CD14-positive monocyte (primary cell): ENCODE data around the gene GPAT3. TPM values are rescaled to one million over a fixed set of nuclear protein-coding genes. Genes with fewer than 3 reads are reported as not detected.
A peak's percentile ranks its signal among the peaks of the same experiment; 100 is the strongest.
"Not testable (repeated sequence)": the region's sequence is repeated elsewhere in the genome, so short reads cannot be mapped to it uniquely, and the experiment has no call there.

ENCODE experiments used
- DNase-seq, 3 donors: peaks; one replicate each; pipeline ENCODE4 v3.0.0-alpha.2; 2011 to 2022
- H2AFZ ChIP-seq: 2 replicates; pipeline ENCODE4 v1.6.0; 2012; ENCODE audit warnings: mild to moderate bottlenecking, low read depth, low read length, inconsistent platforms; ENCODE audit not compliant: insufficient read depth, poor library complexity, severe bottlenecking
- H3K27ac ChIP-seq, 2 donors: 1 replicate in 1 of 2; 2 replicates in 1 of 2; pipeline ENCODE4 v1.5.1; 2012 to 2013; ENCODE audit warnings: low read length in 2 of 2, control low read depth in 1 of 2, inconsistent platforms in 1 of 2, low read depth in 1 of 2, mild to moderate bottlenecking in 1 of 2
- H3K27me3 ChIP-seq, 2 donors: one replicate each; pipeline versions ENCODE4 v1.6.0 to v1.6.1; 2011 to 2013; ENCODE audit warnings: low read length in 2 of 2; ENCODE audit not compliant: control insufficient read depth in 2 of 2, insufficient read depth in 2 of 2
- H3K36me3 ChIP-seq, 2 donors: replicated peaks in 1 of 2; 1 replicate in 1 of 2; 2 replicates in 1 of 2; pipeline versions ENCODE4 v1.5.1 to v1.6.1; 2012 to 2013; ENCODE audit warnings: low read length in 2 of 2, control low read depth in 1 of 2, inconsistent platforms in 1 of 2, mild to moderate bottlenecking in 1 of 2; ENCODE audit not compliant: insufficient read depth in 2 of 2, control insufficient read depth in 1 of 2
- H3K4me1 ChIP-seq, 2 donors: 1 replicate in 1 of 2; 2 replicates in 1 of 2; pipeline versions ENCODE4 v1.5.1 to v1.6.1; 2012 to 2013; ENCODE audit warnings: low read length in 2 of 2, control low read depth in 1 of 2, inconsistent platforms in 1 of 2, mild to moderate bottlenecking in 1 of 2, moderate library complexity in 1 of 2; ENCODE audit not compliant: insufficient read depth in 2 of 2, control insufficient read depth in 1 of 2
- H3K4me2 ChIP-seq: replicated peaks from 2 replicates; pipeline ENCODE3; 2012; ENCODE audit warnings: low read length, moderate library complexity, mild to moderate bottlenecking; ENCODE audit not compliant: poor library complexity, severe bottlenecking; ENCODE audit errors: extremely low read depth
- H3K4me3 ChIP-seq, 3 experiments: fragments of 200-600 bp in 1 of 3; sonication (generic) in 1 of 3; replicated peaks in 1 of 3; 1 replicate in 2 of 3; 2 replicates in 1 of 3; pipeline ENCODE4 v1.5.1; 2011 to 2013; ENCODE audit warnings: low read length in 3 of 3, mild to moderate bottlenecking in 3 of 3, control low read depth in 2 of 3, low read depth in 2 of 3, inconsistent platforms in 1 of 3, moderate library complexity in 1 of 3
- H3K79me2 ChIP-seq: 2 replicates; pipeline ENCODE4 v1.6.0; 2012; ENCODE audit warnings: mild to moderate bottlenecking, control low read depth, inconsistent platforms, low read length, moderate library complexity; ENCODE audit not compliant: insufficient read depth
- H3K9ac ChIP-seq: 2 replicates; pipeline ENCODE4 v1.6.0; 2017; ENCODE audit warnings: low read length, mild to moderate bottlenecking; ENCODE audit not compliant: insufficient read depth, poor library complexity, severe bottlenecking
- H3K9me3 ChIP-seq, 2 donors: replicated peaks in 1 of 2; 1 replicate in 1 of 2; 2 replicates in 1 of 2; pipeline versions ENCODE4 v1.5.1 to v1.6.1; 2012 to 2013; ENCODE audit warnings: low read length in 2 of 2, control low read depth in 1 of 2; ENCODE audit not compliant: control insufficient read depth in 1 of 2, insufficient read depth in 1 of 2
- H4K20me1 ChIP-seq: 2 replicates; pipeline ENCODE4 v1.6.0; 2012; ENCODE audit warnings: mild to moderate bottlenecking, low read length, control low read depth, moderate library complexity; ENCODE audit not compliant: insufficient read depth
- H3K27ac Mint-ChIP-seq, 7 donors: one replicate each; pipeline ENCODE4 v1.8.0; 2020; ENCODE audit warnings: mild to moderate bottlenecking in 7 of 7, mixed read lengths in 7 of 7, moderate library complexity in 6 of 7, inconsistent platforms in 2 of 7
- H3K27me3 Mint-ChIP-seq, 3 donors: one replicate each; pipeline ENCODE4 v1.8.0; 2021 to 2022; ENCODE audit warnings: low read depth in 3 of 3, mild to moderate bottlenecking in 3 of 3, mixed read lengths in 3 of 3, moderate library complexity in 3 of 3, inconsistent platforms in 1 of 3
- H3K36me3 Mint-ChIP-seq, 2 donors: one replicate each; pipeline ENCODE4 v1.8.0; 2020; ENCODE audit warnings: mixed read lengths in 2 of 2, inconsistent platforms in 1 of 2, mild to moderate bottlenecking in 1 of 2
- H3K4me1 Mint-ChIP-seq: one replicate; pipeline ENCODE4 v1.8.0; 2020; ENCODE audit warnings: mild to moderate bottlenecking, mixed read lengths
- H3K4me3 Mint-ChIP-seq, 2 donors: one replicate each; pipeline ENCODE4 v1.8.0; 2020; ENCODE audit warnings: mild to moderate bottlenecking in 2 of 2, mixed read lengths in 2 of 2, moderate library complexity in 1 of 2
- H3K9me3 Mint-ChIP-seq, 7 donors: one replicate each; pipeline ENCODE4 v1.8.0; 2020 to 2022; ENCODE audit warnings: mixed read lengths in 7 of 7, mild to moderate bottlenecking in 6 of 7, moderate library complexity in 6 of 7, inconsistent platforms in 2 of 7
- CTCF ChIP-seq: fragments of 200-600 bp; IDR thresholded peaks from one replicate; pipeline ENCODE4 v1.8.0; 2022; ENCODE audit warnings: antibody characterized with exemption, mild to moderate bottlenecking
- whole genome bisulfite sequencing: methylation state at CpG from one replicate; pipeline ENCODE4 v1.1.5; 2013; ENCODE audit warnings: missing lambda C conversion rate; ENCODE audit not compliant: insufficient coverage; 5-methylcytosine and 5-hydroxymethylcytosine counted together
- intact Hi-C, 2 donors: fragments of 100-400 bp; cut with micrococcal nuclease; formaldehyde crosslinking; loops; one replicate each; pipeline versions ENCODE4 v1.15.0 to v1.15.1; 2023
- polyA plus RNA-seq, 3 donors: library from polyadenylated mRNA; depleted of rRNA in 1 of 3; unstranded in 2 of 3; stranded (reverse) in 1 of 3; fragments of 300-500 nt in 2 of 3; fragments of >200 nt in 1 of 3; fragmentation: Illumina TruSeq in 2 of 3; gene quantifications; 1 replicate in 2 of 3; 2 replicates in 1 of 3; pipeline ENCODE4 v1.2.3, GENCODE V29; 2012 to 2021

GPAT3 gene
- polyA plus RNA-seq, 3 donors: 20.9 to 46.2 (median 44.2) TPM

- no peak for TF ChIP-seq CTCF
- no peak overlapping the region for H3K4me3 ChIP-seq
- no peaks in the 10 kb centered on the region for H3K79me2 ChIP-seq
- peak; percentile 16 to 46 (median 16) for DNase-seq
- intact Hi-C loops: no loop called here
- H2AFZ ChIP-seq: peak overlapping the region; percentile 61
- no peak overlapping the region for H3K27ac ChIP-seq
- H3K4me1 ChIP-seq: peaks cover 0 to 3% of the 10 kb centered on the region in 2 donors
- WGBS: 50% methylated on average over 8 of the region's 10 CpGs
- H3K36me3 ChIP-seq: no peaks in the 10 kb centered on the region
- H3K27me3 ChIP-seq: no peaks in the 10 kb centered on the region
- H3K9me3 ChIP-seq: no peaks in the 10 kb centered on the region
- H3K27me3 Mint-ChIP-seq: peaks cover 0 to 2% (median 0%) of the 10 kb centered on the region in 3 donors
- peak overlapping the region in 2 of 7 donors; percentile 30 to 76 for H3K27ac Mint-ChIP-seq
- H3K9ac ChIP-seq: no peak overlapping the region
- H3K36me3 Mint-ChIP-seq: no peaks in the 10 kb centered on the region
- no peak overlapping the region for H3K4me3 Mint-ChIP-seq
- H3K4me2 ChIP-seq: no peak overlapping the region
- H4K20me1 ChIP-seq: no peaks in the 10 kb centered on the region
- peaks cover 20% of the 10 kb centered on the region for H3K4me1 Mint-ChIP-seq
- peaks cover 0 to 2% (median 0%) of the 10 kb centered on the region in 7 donors for H3K9me3 Mint-ChIP-seq
Measured at GRCh38 chr4:83504996-83505395, 30.9 kb upstream of the GPAT3 start.

- H3K36me3 ChIP-seq, H3K36me3 Mint-ChIP-seq, H3K4me3 Mint-ChIP-seq, H3K9ac ChIP-seq, H3K79me2 ChIP-seq, H3K9me3 Mint-ChIP-seq, H3K4me3 ChIP-seq, H3K27me3 Mint-ChIP-seq, H3K27me3 ChIP-seq, H4K20me1 ChIP-seq, H3K27ac ChIP-seq, H3K9me3 ChIP-seq, H3K4me1 ChIP-seq, H3K4me2 ChIP-seq: not testable (repeated sequence)
- H2AFZ ChIP-seq: peak overlapping the region; percentile 37
- peak; percentile 81 for TF ChIP-seq CTCF
- WGBS: 63% methylated on average over 3 of the region's 3 CpGs
- Mint-ChIP-seq H3K4me1 (peaks cover 18% of the 10 kb centered on the region), H3K27ac (peak overlapping the region in 2 of 7 donors; percentile 60 to 66)
- peak; percentile 61 to 75 (median 67) for DNase-seq
- intact Hi-C loops: loop anchor here in 1 of 2 donors (2.0 kb wide), 1 partner anchor 130 kb away; no protein-coding TSS in a partner anchor
Measured at GRCh38 chr4:83509156-83509585, 26.7 kb upstream of the GPAT3 start.
